A673 (cell line): ENCODE data around the gene ISCA2. TPM values are rescaled to one million over a fixed set of nuclear protein-coding genes. Genes with fewer than 3 reads are reported as not detected.

ENCODE experiments used
- BruUV-seq: library from RNA; stranded (reverse); fragments of 400-500 nt; replicated peaks from 2 replicates; lab custom pipeline; 2021; lab: Mats Ljungman, UMichigan
- CTCF ChIA-PET: fragments of 300-600 bp; sonication (Branson Sonifier 250); formaldehyde crosslinking; loops from one replicate; lab custom pipeline; 2022; ENCODE audit warnings: antibody characterized with exemption; lab: Charles Lee
- POLR2A ChIA-PET: fragments of 300-600 bp; sonication (Branson Sonifier 250); formaldehyde crosslinking; loops from one replicate; lab custom pipeline; 2022; ENCODE audit warnings: antibody characterized with exemption; ENCODE audit not compliant: low non-redundant PET; lab: Charles Lee
- DNase-seq: peaks from one replicate; pipeline ENCODE4 v3.0.0-alpha.2; 2015; ENCODE audit warnings: low spot score
- H3K27ac ChIP-seq: fragments of 200-600 bp; sonication (generic); 2 replicates; pipeline ENCODE4 v1.5.1; 2016; ENCODE audit warnings: mixed run types, low read depth, mild to moderate bottlenecking, mixed read lengths, antibody characterized with exemption, low read length; ENCODE audit not compliant: poor library complexity, severe bottlenecking
- H3K27me3 ChIP-seq: fragments of 200-600 bp; sonication (generic); replicated peaks from 2 replicates; pipeline ENCODE4 v1.6.1; 2017; ENCODE audit warnings: mixed run types, low read depth, mild to moderate bottlenecking, mixed read lengths, antibody characterized with exemption, low read length; ENCODE audit not compliant: insufficient read depth, poor library complexity
- H3K36me3 ChIP-seq: fragments of 200-600 bp; sonication (generic); 2 replicates; pipeline ENCODE4 v1.6.1; 2016; ENCODE audit warnings: mixed run types, mild to moderate bottlenecking, mixed read lengths, antibody characterized with exemption, low read length; ENCODE audit not compliant: insufficient read depth, poor library complexity, severe bottlenecking
- H3K4me1 ChIP-seq: fragments of 200-600 bp; sonication (generic); 2 replicates; pipeline ENCODE4 v1.6.1; 2017; ENCODE audit warnings: mixed run types, mild to moderate bottlenecking, mixed read lengths, antibody characterized with exemption, low read length; ENCODE audit not compliant: insufficient read depth, poor library complexity, severe bottlenecking
- H3K4me3 ChIP-seq: fragments of 200-600 bp; sonication (generic); 2 replicates; pipeline ENCODE4 v1.5.1; 2016; ENCODE audit warnings: low read depth, mixed run types, mild to moderate bottlenecking, mixed read lengths, low read length; ENCODE audit not compliant: poor library complexity, severe bottlenecking
- H3K9me3 ChIP-seq: fragments of 200-600 bp; sonication (generic); 2 replicates; pipeline ENCODE4 v1.6.1; 2016; ENCODE audit warnings: mixed run types, low read depth, mild to moderate bottlenecking, mixed read lengths, antibody characterized with exemption, low read length; ENCODE audit not compliant: poor library complexity, severe bottlenecking
- EZH2 ChIP-seq: fragments of 200-600 bp; sonication (generic); IDR thresholded peaks from 2 replicates; pipeline ENCODE4 v1.6.1; 2017; ENCODE audit warnings: borderline replicate concordance, low read depth, mild to moderate bottlenecking, mixed read lengths, antibody characterized with exemption, low read length; ENCODE audit not compliant: poor library complexity, severe bottlenecking
- intact Hi-C: fragments of 100-400 bp; cut with micrococcal nuclease; formaldehyde crosslinking; loops from one replicate; pipeline ENCODE4 v1.10.0; 2022; ENCODE audit not compliant: unreplicated experiment
- total RNA-seq: library from RNA; stranded (reverse); gene quantifications from 2 replicates; pipeline ENCODE4 v1.2.3, GENCODE V29; 2021
- TF ChIP-seq, protein P1 (sequence below): fragments of 300-800, 200-600 bp; sonication (generic); conservative IDR thresholded peaks from 2 replicates; pipeline ENCODE4 v1.5.1; 2017; ENCODE audit warnings: low read depth, mild to moderate bottlenecking, antibody characterized with exemption, low read length, moderate library complexity, mixed read lengths

Gene ISCA2
- total RNA-seq, 1 experiment from 2014 or later: 25.5 TPM

DNA sequence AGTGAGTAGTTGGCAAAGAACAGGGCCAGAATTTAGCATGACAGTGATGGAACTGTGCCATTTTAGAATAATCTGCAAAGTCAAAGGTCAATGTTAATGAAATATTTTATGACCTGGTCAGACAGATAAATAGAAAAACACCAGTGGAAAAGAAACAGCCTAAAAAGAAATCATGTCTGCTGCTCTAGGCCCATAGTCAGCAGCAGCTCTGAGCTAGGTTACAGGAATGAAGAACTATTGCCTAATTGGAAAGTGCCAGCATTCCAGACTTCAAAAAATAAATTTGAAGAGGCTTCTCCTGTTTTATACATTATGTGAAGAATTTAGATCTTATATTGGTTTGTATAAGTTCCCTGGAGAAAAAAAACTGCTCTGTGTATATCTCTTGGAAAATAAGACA lies 10.2 kb upstream of the ISCA2 start:
- CTCF ChIA-PET: no interaction called here
- H3K27me3 ChIP-seq: no peaks in the 10 kb centered on the region
- POLR2A ChIA-PET: no interaction called here
- H3K27ac ChIP-seq: no peak overlapping the region
- DNase-seq: no peak
- no peaks in the 10 kb centered on the region for H3K4me1 ChIP-seq
- no peak overlapping the region for H3K4me3 ChIP-seq
- H3K36me3 ChIP-seq: no peaks in the 10 kb centered on the region
- TF ChIP-seq, protein P1, sequence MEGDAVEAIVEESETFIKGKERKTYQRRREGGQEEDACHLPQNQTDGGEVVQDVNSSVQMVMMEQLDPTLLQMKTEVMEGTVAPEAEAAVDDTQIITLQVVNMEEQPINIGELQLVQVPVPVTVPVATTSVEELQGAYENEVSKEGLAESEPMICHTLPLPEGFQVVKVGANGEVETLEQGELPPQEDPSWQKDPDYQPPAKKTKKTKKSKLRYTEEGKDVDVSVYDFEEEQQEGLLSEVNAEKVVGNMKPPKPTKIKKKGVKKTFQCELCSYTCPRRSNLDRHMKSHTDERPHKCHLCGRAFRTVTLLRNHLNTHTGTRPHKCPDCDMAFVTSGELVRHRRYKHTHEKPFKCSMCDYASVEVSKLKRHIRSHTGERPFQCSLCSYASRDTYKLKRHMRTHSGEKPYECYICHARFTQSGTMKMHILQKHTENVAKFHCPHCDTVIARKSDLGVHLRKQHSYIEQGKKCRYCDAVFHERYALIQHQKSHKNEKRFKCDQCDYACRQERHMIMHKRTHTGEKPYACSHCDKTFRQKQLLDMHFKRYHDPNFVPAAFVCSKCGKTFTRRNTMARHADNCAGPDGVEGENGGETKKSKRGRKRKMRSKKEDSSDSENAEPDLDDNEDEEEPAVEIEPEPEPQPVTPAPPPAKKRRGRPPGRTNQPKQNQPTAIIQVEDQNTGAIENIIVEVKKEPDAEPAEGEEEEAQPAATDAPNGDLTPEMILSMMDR: no peak
- TF ChIP-seq EZH2: no peak
- intact Hi-C loops: no loop called here
- BruUV-seq: no TSS peak
- no peaks in the 10 kb centered on the region for H3K9me3 ChIP-seq

DNA sequence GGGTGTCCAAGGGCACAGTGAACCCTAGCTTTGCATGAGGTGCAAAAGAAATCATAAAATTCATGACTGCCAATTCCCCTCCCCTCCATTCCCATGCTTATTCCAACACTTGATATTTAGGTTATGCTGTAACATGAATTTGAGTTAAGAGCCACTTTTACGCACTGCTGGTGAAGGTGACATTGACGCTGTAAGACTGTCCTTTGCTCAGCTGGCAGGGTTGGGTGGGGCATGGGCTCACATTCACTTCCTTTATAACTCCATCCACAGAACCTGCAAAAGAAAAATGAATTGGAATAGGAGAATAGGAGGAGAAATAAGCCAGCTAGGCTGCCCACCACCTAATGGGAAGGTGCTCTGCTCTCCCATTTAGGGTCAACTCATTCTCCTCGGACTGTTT lies 7.4 kb upstream of the ISCA2 start:
- no peak overlapping the region for H3K27ac ChIP-seq
- intact Hi-C loops: no loop called here
- no peaks in the 10 kb centered on the region for H3K27me3 ChIP-seq
- no peak for DNase-seq
- no peak for TF ChIP-seq EZH2
- TF ChIP-seq, protein P1: no peak
- no peaks in the 10 kb centered on the region for H3K36me3 ChIP-seq
- peaks cover 7% of the 10 kb centered on the region for H3K4me1 ChIP-seq
- CTCF ChIA-PET: no interaction called here
- H3K4me3 ChIP-seq: no peak overlapping the region
- POLR2A ChIA-PET: no interaction called here
- BruUV-seq: no TSS peak
- H3K9me3 ChIP-seq: no peaks in the 10 kb centered on the region

DNA sequence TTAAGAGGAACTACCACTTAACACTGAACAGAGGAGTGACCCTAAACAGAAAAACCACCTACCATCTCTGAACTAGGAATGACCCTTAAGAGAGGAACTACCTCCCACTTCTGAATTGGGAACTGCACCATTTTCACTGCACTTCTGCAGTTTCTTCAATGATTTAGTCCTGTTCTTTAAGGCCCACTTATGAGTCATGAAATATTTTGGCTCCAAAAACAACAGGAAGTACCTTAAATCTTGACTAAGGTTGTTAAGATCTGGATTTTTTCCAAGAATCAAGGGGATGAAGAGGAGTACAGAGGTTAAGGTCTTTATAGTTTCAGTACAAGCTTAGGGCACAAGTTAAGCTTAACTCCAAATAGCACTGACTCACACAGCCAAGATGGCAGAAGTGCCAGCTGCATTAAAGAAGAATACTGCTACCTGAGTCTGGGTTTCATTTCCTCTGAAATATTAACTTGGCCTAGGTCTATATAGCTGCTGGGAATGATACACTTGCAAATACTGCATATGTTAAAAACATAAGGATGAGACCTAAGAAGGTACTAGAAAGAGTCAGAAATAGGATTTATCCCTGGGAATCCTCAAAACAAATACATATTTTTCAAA lies 4.7 kb upstream of the ISCA2 start:
- no peaks in the 10 kb centered on the region for H3K27me3 ChIP-seq
- POLR2A ChIA-PET: no interaction called here
- TF ChIP-seq, protein P1: no peak
- TF ChIP-seq EZH2: no peak
- peaks cover 16% of the 10 kb centered on the region for H3K4me1 ChIP-seq
- no peaks in the 10 kb centered on the region for H3K36me3 ChIP-seq
- H3K4me3 ChIP-seq: no peak overlapping the region
- CTCF ChIA-PET: no interaction called here
- no peak overlapping the region for H3K27ac ChIP-seq
- BruUV-seq: no TSS peak
- intact Hi-C loops: no loop called here
- peak; percentile 11 for DNase-seq
- no peaks in the 10 kb centered on the region for H3K9me3 ChIP-seq
